ENCODE measurements around the gene NPRL2.

The NPRL2 gene

DNA sequence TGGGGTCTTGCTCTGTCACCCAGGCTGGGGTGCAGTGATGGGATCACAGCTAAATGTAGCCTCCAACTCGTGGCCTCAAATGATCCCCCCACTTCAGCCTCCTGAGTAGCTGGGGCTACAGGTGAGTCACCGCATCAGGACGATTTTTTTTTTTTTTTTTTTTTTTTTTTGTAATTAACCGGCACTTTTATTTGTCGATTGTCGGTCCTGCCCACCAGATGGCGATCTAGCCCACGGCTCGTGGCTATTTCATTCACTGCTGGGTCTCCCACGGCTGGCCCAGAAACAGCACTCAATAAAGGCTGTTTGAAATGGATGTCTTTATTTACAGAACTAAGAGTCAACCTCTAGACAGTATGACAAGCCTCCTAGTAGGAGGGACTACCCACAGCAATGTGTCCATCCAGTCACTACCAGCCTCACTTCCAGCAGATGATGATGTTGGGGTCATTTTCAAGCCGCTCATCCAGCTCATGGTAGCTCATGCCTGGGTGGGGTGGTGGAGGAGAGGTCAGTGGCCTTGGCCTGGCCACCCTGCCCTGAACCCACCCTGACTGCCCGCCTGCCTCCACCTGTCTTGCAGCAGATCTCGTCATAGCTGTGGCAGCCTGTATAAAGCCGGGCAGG lies 3.3 kb downstream of the NPRL2 start:
- peak; percentile 86 for FAIRE-seq

- no peak for FAIRE-seq
Observed at GRCh38 chr3:50345586-50346234, 4.9 kb downstream of the NPRL2 start, which contains the start of gene ZMYND10. TSS of gene ZMYND10 (minus strand) at chr3:50345732. CDS start at chr3:50345579, 153 bp downstream.

- FAIRE-seq: no peak
Observed at GRCh38 chr3:50345008-50345407, 5.6 kb downstream of the NPRL2 start.

DNA sequence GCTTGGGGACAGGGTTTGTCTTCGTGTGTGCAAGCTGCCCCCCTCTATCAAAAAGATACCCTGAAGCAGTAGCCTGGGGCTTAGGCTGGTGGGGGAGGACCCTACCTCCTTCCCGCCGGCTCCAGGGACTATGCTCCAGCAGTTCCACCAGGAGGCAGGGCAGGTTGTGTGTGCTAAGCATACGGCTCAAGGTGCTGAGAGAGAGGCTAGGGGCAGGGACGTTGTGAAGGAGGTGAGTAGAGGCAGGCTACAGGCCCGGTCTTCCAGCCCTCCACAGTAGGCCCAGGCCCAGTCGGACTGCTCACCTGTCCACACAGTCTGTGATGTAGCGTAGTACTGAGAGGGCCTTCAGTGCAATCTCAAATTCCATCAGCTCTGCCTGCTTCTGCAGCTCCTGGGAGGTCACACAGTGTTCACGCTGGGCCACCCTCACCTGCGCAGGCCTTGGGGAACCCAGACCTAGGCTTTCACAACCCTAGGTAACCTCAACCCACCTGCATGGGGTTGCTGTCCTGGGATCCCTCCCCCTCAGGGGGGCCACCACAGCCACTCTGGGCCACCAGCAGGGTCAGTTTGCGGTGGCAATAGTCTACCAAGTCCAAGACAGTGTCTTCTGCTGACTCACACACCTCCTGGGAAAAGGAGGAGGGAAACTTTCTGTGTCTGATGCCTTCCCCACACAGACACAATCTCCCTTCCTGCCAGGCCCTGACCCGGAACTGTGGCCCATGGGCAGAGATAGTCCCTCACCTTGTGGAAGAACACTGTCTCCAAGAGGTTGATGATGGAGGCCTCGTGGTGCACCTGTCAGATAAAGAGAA lies 7.6 kb downstream of the NPRL2 start:
- no peak for FAIRE-seq

DNA sequence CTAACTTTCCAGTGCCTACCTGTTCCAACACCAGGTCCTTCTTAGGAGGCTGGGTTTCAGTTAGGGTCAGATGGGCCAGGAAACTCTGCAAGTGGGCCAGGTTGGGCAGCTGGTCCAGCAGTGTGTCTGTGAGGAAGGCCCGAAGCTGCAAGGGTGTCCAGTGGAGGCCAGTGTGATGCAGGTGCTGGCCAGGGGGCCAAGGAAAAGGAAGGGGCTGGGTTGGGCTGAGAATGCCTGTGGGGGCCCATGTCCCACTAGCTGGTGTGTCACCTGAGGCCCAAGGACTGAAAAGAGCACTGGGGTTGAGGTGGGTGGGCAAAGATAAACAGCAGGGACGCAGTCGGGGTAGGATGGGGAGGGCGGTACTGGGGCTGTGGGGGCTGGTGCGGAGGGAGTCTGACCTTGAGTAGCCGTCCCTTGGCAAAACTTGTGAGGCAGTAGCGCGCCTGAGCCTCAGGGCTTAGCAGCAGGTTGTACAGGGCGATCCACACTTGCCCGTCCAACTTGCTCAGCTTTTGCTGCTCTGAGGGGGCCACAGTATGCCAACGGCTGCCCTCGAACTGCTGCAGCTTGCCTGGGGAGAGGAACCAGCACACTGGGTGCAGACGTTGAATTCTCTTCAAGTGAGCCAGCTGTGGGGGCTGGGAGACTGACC lies 8.5 kb downstream of the NPRL2 start:
- no peak for FAIRE-seq

- no peak for FAIRE-seq
Observed at GRCh38 chr3:50341537-50341936, 9.0 kb downstream of the NPRL2 start.

GRCh38 chr3:50340448-50341329 lies 9.9 kb downstream of the NPRL2 start, which contains the start of gene RASSF1:
TSS of gene RASSF1 (minus strand) at chr3:50340836. CDS start at chr3:50340805, 31 bp downstream.
- FAIRE-seq: no peak

GRCh38 chr3:50340147-50340447 lies 10.5 kb downstream of the NPRL2 start:
- no peak for FAIRE-seq

- FAIRE-seq: no peak
Observed at GRCh38 chr3:50339485-50340146, 11.0 kb downstream of the NPRL2 start.

DNA sequence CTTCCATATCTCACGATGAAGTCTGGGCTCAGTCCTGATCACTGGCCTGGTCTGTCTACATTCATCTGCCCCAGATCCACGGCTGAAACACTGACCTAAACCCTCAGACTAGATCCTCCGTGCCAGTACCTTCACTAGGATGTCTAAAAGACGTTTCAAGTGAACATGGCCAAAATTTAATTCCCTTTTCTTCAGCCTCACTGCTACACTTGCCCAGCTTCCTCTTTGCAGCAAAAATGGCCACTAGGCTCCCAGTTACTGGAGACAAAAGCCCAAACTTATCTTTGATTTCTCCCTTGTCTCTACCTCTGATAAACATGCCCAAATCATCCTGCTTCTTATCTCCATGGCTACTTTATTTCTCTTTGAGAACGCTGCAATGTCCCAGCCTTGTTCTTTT lies 11.6 kb downstream of the NPRL2 start:
- FAIRE-seq: no peak

GRCh38 chr3:50337175-50337861 lies 13.3 kb downstream of the NPRL2 start:
- peak; percentile 89 for FAIRE-seq

DNA sequence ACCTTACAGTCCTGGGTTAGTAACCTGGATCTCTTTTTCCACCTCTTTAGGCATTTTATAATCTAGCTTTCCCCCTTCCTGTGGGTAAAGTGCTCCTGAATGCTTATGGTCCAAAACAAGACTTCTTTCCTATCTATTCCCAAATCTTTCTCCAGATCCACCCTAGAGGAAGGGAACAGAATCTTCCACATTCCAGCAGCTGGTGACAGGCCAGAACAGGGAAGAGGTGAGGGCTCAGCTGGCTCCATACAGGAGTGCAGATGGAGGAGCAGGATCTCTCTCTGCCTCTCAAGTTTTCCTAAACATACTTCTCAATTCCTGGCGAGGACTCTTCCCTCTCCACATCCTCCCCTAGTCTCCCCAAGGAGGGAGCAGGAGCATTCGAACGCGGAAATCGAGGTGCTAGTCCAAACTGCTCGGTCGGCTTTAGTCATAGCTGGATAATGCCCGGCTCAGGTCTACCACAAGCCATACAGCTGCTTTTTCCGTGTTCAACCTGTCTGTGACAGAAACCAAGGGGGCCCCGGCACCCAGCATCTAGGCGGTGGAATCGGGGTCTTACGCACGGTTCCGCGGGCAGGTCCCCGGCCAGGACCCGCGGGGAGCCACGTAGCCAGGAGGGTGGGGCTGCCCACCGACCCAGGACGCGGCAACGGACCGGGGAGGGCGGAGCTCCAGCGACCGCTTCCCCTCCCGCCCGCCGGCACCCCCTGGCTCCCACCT lies 14.0 kb downstream of the NPRL2 start:
- FAIRE-seq: no peak

GRCh38 chr3:50334339-50335075 lies 16.1 kb downstream of the NPRL2 start:
- FAIRE-seq: no peak

DNA sequence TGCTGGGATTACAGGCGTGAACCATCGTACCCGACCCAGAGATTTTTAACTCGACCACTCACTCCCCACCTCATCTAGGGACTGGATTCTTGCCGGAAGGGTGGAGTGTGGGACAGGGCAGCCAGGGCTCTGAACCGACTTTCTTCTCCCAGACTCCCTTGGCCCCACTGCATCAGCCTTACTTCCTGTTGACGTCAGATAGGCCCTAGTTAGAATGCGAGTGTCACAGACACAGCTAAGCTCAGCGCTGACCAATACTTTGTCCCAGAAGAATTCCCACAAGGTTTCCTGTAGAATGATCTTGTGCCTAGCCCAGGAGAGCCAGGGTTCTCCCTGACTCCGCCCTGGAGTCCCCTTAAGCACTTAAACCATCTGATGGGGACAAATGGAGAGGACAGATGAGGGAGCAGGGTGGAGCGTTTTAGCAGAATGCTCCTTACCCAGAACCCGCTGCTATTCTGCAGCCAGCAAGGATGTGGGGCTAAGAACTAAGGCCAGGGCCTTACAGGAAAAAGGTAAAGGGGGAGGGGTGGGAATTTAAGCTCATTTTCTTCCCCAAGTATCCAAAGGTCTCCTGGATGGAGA lies 16.7 kb downstream of the NPRL2 start:
- no peak for FAIRE-seq

- FAIRE-seq: no peak
Observed at GRCh38 chr3:50331364-50331907, 19.1 kb downstream of the NPRL2 start.

GRCh38 chr3:50330330-50330729 lies 20.2 kb downstream of the NPRL2 start:
- no peak for FAIRE-seq

GRCh38 chr3:50327943-50328691 lies 22.5 kb downstream of the NPRL2 start, which contains the start of gene TUSC2:
TSS of gene TUSC2 (minus strand) at chr3:50328223. CDS start at chr3:50328099, 124 bp downstream.
- FAIRE-seq: peak; percentile 79

DNA sequence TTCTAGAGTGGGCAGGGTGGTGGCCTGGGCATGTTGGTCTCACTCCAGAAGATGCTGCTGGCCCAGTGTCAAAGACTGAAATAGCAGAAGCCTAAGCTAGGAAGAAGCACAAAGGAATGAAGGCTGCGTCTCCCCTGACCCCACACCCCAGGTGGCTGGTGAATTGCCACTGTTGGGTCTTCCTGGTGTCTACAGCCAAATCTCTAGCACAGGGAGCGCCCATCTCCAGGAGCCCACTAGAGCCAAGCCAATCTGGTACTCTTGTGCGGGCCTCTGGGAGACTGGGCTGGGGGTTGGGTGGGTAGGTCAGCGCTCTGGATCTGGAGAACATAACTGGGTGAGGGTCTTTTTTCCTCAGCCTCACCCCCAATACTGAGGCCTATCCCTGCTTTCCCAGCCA lies 23.4 kb downstream of the NPRL2 start:
- FAIRE-seq: no peak

All from islet of Langerhans (tissue), 1 donor.